Ramos (cell line): ENCODE results near the gene ZNF418.
"Not testable (repeated sequence)": the region's sequence is repeated elsewhere in the genome, so short reads cannot be mapped to it uniquely, and the experiment has no call there.

Experiments
- in situ Hi-C: fragments of 300-500 bp; cut with MboI; formaldehyde crosslinking; loops from one replicate; pipeline ENCODE4 v1.14.3; 2022; ENCODE audit warnings: low sequenced_read_pairs; ENCODE audit not compliant: unreplicated experiment

The ZNF418 gene

DNA sequence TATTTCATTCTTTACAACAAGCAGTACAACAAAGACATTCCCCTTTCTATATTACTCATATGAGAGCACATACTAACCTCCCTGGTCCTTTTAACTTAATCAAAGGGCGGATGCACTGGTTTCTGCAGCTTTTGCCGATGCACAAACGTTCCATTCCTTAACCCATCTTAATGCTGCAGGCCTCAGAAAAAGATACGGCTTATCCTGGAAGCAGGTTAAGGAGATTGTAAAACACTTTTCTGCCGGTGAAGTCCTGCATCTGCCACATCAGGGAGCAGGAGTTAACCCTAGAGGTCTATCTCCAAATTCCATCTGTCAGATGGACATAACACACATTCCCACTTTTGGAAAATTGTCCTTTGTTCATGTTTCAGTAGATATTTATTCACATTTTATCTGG, 34.9 kb downstream of the ZNF418 start:
- in situ Hi-C loops = no loop called here

DNA sequence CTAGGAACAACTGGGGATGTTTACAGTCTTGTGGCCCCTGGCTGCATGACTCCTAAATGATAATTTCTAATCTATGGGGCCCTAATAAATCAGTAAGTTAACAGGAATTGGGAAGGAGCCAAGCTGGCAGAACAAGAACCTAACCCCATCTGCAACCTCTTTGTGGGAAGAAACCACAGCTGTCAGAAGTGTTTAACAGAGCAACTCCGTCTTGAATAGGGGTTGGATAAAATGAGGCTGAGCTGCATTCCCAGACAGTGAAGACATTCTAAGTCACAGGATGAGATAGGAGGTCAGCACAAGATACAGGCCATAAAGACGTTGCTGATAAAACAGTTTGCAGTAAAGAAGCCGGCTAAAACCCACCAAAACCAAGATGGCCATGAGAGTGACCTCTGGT, 44.5 kb downstream of the ZNF418 start:
- in situ Hi-C loops = not testable (repeated sequence)

DNA sequence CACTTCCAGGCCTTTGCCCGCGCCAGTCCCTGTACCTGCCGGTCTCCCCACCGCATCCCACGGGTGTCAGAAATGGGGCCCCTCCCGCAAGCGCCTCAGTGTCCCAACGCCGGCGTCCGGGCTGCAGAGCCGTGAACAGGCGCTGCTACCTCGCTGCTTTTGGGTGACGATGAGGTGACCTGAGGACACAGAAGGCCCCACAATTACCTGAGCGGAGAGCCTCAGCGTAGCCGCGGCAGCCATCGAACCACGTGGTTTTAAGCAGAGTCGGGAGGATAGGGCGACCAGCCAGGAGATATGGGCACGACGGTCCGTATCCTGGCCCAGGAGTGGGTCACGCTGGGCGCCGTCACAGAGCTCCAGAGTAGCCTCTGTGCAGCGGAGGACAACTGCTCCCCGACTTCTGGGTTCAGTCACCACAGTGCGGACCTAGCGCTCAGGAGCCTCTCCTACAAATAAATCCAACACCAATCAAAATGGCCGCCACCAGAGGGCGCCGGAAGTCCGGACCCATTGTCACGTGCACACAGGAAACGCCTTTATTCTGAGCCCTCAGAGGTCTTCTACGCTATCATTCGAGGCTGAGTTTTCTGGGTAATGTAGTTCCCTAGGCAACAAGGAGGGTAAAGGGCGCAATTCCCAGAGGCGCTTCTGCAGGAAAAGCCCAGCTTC, 46.5 kb downstream of the ZNF418 start, which contains the start of gene ZNF814:
Gene ZNF814 (minus strand): TSS at position 478 of the 672 bp plus-strand sequence. CDS start 235 bp downstream, at position 243.
- in situ Hi-C loops = no loop called here

DNA sequence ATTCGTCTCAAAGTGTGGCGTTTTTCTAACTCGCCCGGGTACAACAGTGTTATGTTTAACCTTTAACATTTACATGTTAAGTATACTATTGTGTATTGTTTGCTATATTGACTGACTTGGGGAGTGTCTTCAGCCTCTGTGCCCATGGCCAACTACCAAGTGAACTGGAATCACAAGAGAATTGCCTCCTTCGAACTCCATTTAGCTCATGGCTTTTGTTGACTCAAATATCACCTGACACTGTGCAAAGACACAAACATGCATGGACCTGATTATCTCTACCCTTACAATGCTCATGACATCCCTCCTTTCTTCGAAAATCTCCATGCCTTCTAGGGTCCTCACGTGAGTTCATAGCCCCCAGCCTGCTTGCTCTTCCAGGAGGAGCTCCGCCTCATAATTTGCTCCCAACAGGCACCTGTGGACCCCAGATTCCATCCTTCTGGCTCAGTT, 47.1 kb downstream of the ZNF418 start:
- in situ Hi-C loops = no loop called here

DNA sequence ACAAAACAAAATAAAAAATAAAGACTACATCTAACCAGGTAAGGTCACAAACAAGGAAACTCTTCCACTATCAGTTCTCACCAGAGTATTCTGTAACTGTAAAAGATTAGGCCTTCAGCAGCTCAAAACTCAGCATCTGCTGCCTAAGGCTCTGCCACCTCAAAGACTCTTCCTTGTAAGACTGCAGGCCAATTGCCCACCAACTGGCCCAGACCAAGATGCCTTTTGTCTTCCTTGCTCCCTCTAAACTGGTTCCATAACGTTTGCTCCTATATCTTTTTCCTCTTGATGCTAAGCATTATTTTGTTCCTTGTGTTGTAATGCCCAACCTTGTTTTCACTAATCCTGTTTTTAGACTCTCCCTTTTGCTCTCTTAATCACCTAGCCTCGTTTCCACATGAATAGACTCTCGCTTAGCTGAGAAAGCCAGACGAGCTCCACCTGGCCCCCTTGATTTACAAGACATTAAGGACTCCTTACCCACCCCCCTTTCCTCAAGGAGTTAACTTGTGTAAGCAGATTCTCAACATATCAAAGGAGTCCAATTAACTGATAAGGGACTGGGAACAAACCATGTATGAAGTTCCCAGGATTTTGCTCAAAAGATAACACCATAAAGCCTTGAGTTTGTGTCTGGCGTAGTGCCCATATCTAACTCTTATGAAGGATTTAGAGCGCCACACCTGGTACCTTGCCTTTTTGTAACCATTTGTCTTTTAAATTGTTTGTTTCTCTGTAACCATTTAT, 47.8 kb downstream of the ZNF418 start:
- in situ Hi-C loops = no loop called here

DNA sequence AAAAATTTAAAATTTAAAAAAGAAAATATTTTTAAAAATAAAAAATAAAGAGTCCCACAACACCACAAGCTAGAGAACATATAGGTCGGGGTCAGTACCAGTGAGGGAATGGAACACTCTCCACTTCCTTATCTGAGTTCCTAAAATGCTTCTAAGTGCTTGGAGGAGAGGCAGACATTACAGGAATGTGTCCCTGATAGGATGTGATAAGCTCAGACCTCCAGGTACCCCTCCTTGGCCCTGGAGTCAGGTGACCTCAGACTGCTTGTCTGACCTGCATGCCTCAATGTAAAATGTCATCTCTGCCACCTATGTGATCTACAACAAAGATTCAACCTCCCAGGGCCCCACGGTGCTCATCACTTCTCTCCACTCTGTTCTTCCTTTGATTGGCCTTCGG, 49.2 kb downstream of the ZNF418 start:
- in situ Hi-C loops = no loop called here

DNA sequence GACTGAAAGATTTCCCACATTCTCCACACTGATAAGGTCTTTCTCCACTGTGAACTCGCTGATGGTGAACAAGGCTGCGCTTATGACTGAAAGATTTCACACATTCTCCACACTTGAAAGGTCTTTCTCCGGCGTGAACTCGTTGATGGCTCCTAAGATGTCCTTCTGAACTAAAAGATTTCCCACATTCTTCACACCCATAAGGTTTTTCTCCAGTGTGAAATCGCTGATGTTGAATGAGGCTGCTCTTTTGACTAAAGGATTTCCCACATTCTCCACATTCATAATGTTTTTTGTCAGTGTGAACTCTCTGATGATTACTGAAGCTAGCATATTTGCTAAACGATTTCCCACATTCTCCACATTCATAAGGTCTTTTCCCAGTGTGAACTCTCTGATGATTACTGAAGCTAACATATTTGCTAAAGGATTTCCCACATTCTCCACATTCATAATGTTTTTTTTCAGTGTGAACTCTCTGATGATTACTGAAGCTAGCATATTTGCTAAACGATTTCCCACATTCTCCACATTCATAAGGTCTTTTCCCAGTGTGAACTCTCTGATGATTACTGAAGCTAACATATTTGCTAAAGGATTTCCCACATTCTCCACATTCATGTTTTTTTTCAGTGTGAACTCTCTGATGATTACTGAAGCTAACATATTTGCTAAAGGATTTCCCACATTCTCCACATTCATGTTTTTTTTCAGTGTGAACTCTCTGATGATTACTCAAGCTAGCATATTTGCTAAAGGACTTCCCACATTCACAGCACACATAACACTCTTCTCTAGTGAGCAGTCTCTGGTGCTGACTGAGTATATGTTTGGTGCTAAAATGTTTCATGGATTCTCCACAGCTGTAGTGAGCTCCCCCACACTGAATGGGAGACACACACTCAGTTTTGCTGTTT, 61.1 kb downstream of the ZNF418 start:
- in situ Hi-C loops = not testable (repeated sequence)

DNA sequence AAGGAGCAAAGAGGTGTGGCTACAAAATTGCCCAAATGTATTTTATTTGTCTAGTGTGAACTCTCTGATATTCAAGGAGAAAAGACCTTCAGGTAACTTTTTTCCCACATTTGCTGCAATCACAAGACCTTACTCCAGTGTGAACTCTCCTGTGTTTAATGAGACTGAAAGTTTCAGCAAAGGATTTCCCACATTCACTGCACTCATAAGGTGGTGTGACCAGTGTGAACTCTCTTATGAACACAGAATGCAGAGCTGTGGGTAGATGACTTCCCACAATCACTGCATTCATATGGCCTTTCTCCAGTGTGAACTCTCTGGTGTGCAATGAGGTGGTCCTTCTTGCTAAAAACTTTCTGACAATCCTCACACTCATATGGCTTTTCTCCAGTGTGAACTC, 62.8 kb downstream of the ZNF418 start:
- in situ Hi-C loops = no loop called here
